ENCODE results near the gene NPY2R. TPM values are rescaled to one million over a fixed set of nuclear protein-coding genes. Genes with fewer than 3 reads are reported as not detected.

The NPY2R gene
- total RNA-seq, 1 experiment from 2014 or later: not detected

DNA sequence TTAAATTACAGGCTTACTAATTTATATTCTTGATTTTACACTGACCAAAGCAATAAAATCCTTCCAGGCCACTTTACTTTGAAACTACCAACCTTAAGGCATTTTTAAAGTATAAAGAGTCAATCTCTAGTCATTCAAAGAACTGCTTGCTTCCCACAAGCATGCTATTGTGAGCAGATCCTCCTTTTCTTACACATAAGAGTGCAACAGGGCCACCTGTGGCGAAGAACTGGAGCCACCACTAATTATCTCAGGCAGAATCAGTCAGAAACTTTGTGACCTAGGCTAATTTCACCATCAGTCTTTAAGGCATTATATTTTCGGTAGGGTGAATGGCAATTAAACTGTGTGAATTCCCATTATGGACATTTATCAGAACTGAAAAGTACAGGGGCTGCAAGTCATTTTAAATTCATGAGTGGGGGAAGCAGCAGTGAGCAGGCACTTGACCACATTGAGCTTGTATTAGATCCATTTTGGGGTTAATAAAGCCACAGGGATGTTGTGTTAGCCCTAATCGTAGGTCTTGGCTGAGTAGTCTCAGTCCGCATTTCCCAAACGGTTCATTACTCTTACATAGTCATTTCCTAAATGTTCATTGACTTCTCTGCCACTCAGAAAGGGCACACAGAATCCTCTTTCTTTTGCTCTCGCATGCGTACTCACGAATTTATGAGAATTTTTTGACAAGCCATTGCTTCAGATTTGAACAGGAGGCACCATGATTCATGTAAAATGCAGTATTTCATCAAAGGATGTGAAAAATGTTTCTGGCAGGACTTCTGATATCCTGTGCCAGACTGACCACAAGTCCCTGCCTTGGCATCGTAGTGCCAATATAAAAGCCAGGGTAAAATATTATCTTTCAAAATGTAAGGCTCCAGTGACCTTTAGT is 39.8 kb downstream of the NPY2R start:
- ChIA-PET POLR2A (no interaction called here), CTCF (no interaction called here)
- no peaks in the 10 kb centered on the region for H3K9me3 ChIP-seq (ENCODE audit: control insufficient read depth, insufficient read depth, low read depth, low read length)
- no peak overlapping the region for H3K27ac ChIP-seq (ENCODE audit: low read length)
- TF ChIP-seq REST (IDR thresholded peaks at IDR 0.05; ENCODE audit: insufficient read depth in 1 of 2, low read depth in 2 of 2, low read length in 1 of 2): no peak
- TF ChIP-seq POLR2AphosphoS5 (IDR thresholded peaks at IDR 0.05; ENCODE audit: low read depth, low read length): no peak
- no peak for TF ChIP-seq TCF7L2 (IDR thresholded peaks at IDR 0.05; ENCODE audit: low read depth, low read length)
- TF ChIP-seq SIN3A (IDR thresholded peaks at IDR 0.05; ENCODE audit: borderline replicate concordance, insufficient read depth, low read depth, low read length): no peak
- TF ChIP-seq, protein P1, sequence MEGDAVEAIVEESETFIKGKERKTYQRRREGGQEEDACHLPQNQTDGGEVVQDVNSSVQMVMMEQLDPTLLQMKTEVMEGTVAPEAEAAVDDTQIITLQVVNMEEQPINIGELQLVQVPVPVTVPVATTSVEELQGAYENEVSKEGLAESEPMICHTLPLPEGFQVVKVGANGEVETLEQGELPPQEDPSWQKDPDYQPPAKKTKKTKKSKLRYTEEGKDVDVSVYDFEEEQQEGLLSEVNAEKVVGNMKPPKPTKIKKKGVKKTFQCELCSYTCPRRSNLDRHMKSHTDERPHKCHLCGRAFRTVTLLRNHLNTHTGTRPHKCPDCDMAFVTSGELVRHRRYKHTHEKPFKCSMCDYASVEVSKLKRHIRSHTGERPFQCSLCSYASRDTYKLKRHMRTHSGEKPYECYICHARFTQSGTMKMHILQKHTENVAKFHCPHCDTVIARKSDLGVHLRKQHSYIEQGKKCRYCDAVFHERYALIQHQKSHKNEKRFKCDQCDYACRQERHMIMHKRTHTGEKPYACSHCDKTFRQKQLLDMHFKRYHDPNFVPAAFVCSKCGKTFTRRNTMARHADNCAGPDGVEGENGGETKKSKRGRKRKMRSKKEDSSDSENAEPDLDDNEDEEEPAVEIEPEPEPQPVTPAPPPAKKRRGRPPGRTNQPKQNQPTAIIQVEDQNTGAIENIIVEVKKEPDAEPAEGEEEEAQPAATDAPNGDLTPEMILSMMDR (IDR thresholded peaks at IDR 0.05): no peak
- DNase-seq (ENCODE audit: low read depth, low spot score) (no peak), ATAC-seq (no peak)
- H3K27me3 ChIP-seq (ENCODE audit: control insufficient read depth, insufficient read depth, low read length): no peaks in the 10 kb centered on the region
- H3K4me1 ChIP-seq (ENCODE audit: control insufficient read depth, insufficient read depth, low read length): no peaks in the 10 kb centered on the region
- no TSS peak for BruUV-seq (replicated peaks)
- H3K36me3 ChIP-seq (ENCODE audit: control insufficient read depth, insufficient read depth, low read length): no peaks in the 10 kb centered on the region
- no peak overlapping the region for H3K4me3 ChIP-seq (ENCODE audit: low read depth in 2 of 2, low read length in 2 of 2)
- in situ Hi-C loops (cut with HindIII; ENCODE audit: low pct_unique_long_range_greater_than_20kb, low sequenced_read_pairs) (no loop called here), intact Hi-C loops (cut with micrococcal nuclease; ENCODE audit: unreplicated experiment) (no loop called here)

DNA sequence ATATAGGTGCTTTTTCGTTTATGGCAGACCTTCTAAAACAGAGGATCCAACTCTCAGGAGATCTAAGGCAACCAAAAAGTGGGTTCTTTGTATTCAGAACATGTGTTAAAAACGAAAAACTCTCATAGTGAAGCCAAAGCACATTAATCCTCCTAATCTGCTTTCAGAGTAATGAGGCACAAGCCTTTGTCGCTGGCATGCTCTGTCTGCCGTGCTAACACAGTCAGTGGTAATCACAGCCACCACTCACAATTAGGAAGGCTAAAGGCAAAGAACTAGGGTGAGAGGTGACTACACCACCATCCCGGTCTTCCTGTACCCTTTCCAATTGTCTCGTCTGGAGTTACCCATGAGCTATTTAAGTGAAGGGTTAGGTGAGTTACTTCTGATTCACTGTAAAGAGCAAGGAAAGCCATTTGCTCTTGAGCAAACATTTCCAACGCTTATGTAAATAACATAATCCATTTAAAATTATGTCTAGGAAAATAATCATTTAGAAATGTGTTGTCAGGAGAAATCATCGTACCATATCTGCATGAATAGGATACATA is 40.7 kb downstream of the NPY2R start:
- no peak overlapping the region for H3K4me3 ChIP-seq (ENCODE audit: low read depth in 2 of 2, low read length in 2 of 2)
- H3K36me3 ChIP-seq (ENCODE audit: control insufficient read depth, insufficient read depth, low read length): no peaks in the 10 kb centered on the region
- H3K4me1 ChIP-seq (ENCODE audit: control insufficient read depth, insufficient read depth, low read length): no peaks in the 10 kb centered on the region
- no TSS peak for BruUV-seq (replicated peaks)
- ATAC-seq (no peak), DNase-seq (ENCODE audit: low read depth, low spot score) (no peak)
- ChIA-PET POLR2A (no interaction called here), CTCF (no interaction called here)
- in situ Hi-C loops (cut with HindIII; ENCODE audit: low pct_unique_long_range_greater_than_20kb, low sequenced_read_pairs): no loop called here
- H3K9me3 ChIP-seq (ENCODE audit: control insufficient read depth, insufficient read depth, low read depth, low read length): no peaks in the 10 kb centered on the region
- no peak overlapping the region for H3K27ac ChIP-seq (ENCODE audit: low read length)
- intact Hi-C loops (cut with micrococcal nuclease; ENCODE audit: unreplicated experiment): no loop called here
- H3K27me3 ChIP-seq (ENCODE audit: control insufficient read depth, insufficient read depth, low read length): no peaks in the 10 kb centered on the region
- TF ChIP-seq, protein P1 (IDR thresholded peaks at IDR 0.05): no peak
- TF ChIP-seq REST (IDR thresholded peaks at IDR 0.05; ENCODE audit: insufficient read depth in 1 of 2, low read depth in 2 of 2, low read length in 1 of 2) (no peak), SIN3A (IDR thresholded peaks at IDR 0.05; ENCODE audit: borderline replicate concordance, insufficient read depth, low read depth, low read length) (no peak), TCF7L2 (IDR thresholded peaks at IDR 0.05; ENCODE audit: low read depth, low read length) (no peak), POLR2AphosphoS5 (IDR thresholded peaks at IDR 0.05; ENCODE audit: low read depth, low read length) (no peak)

All from Panc1 (cell line).